Measurements from ENCODE around the gene SIGLEC6.

SIGLEC6 gene

DNA sequence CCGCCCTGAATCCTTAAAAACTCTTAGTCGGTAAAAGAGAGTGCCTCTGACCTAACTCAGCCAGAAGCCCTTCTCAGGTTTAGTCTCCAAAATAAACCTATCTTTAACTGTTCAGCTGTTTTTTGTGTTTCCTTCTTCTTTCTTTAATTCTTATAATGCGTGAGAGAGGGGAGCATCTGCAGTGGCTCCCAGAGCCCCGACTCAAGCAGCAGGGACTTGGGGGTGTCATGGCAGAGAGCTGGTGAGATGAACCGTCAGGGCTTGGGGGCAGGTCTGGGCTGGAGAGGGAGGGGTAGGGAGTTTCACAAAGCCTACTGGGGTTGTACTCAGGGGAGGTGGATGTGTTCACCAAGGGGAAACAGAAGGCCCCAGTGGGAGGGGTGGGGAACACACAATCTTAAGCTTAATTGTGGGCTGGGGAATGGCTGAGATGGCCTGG is 16.8 kb upstream of the SIGLEC6 start:
- DNase-seq, result no peak

DNA sequence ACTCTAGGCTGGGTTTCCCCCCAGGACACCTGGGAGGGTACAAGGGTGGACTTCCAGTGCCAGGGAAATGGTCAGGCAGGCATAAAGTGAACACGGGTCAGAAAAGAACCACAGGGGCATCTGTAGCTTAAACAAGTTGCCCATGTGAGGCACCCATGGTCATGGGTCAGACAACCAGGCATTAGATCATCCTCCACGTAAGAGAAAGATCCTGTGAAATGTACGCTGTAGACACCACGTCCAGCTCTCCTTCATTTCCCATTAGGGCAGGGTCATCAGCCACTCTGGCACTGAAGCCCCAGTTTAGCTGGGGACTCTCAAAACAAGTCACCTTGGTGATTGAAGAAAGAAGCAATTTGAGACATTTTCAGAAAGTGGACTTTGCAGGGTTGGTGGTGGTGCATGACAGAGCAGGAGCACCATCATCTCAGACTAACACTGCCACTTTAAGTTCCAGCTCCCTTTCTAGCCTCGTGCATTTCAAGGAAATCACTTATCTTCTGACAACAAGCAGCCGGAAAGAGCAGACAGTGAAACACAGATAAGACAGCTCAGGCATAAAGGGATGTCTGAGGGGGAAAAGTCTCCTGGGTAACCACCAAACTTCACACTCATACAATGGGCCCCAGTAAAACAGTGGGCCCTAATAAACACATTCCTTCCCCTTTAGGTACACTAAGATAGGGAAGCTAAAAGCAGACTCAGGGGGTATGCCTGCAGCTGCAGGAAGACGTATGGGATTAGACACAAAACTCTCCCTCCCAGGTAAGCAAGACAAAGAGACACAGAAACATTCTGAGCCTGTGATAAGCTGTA is 16.1 kb upstream of the SIGLEC6 start:
- DNase-seq, result no peak

GRCh38 chr19:51546650-51547396 is 15.4 kb upstream of the SIGLEC6 start:
- no peak for DNase-seq

DNA sequence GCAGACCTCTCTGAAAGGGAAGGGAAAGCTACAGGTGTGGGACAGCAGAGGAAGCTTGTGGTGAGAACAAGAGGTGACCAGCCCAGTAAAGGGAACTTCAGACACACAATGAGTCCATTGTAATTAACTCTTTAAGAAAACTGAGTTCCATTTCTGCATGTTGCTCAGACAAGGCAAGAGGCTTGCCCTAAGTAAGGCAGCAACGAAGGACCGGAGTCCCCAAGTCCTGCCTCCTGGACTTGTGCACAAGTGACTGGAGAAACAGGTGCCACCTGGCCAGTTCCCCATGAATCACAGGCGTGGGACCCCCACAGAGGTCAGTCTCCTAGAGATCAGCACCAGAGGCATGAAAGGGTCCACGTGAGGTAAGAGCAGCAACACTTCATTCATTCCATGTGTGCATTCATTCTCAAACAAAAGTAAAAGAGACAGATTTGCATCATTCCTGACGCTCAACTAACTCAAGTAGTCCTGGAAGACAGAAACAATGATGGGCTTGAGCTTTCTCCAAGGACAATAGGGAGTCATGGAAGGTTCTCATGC is 14.7 kb upstream of the SIGLEC6 start:
- DNase-seq, result no peak

DNA sequence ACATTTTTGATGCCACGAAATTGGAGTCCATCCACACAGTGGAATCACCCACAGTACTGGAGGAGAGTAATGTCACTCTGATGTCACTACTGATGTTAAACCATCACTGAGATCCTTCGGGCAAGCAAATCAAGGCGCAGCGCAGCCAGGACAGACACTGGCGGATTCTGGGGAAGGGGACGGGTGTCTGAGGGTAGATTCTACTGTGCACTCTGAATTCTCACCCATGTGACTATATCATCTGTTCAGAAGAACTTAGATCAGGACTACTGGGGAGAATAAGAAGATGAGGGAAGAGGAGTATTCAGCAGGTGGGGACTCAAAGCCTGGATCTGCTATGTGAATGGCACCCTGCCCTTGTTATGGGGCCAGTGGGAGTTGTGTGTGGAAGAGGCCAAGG is 12.6 kb upstream of the SIGLEC6 start:
- no peak for DNase-seq

- no peak for DNase-seq
Observed at GRCh38 chr19:51542699-51543098, 11.2 kb upstream of the SIGLEC6 start.

- DNase-seq, result no peak
Observed at GRCh38 chr19:51541458-51542357, 10.2 kb upstream of the SIGLEC6 start.

DNA sequence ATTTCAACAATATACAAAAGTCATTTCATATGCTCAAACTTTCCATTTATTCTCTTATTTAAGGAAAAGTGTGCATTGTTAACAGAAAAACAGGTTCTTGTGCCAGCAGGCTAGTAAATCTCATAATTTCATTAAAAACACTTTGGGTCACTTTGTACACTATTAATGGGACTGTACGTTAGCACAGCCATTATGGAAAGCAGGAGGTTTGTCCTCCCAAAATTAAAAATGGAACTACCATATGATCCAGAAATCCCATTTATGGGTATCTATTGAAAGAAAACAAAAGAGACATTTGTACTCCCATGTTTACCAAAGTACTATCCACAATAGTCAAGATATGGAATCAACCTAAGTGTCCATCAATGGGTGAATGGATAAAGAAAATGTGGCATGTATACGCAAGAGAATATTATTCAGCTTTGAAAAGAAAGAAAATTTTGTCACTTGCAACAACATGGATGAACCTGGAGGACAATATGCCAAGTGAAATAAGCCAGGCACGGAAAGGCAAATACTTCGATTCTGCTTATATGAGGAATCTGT is 8.4 kb upstream of the SIGLEC6 start:
- no peak for DNase-seq

DNA sequence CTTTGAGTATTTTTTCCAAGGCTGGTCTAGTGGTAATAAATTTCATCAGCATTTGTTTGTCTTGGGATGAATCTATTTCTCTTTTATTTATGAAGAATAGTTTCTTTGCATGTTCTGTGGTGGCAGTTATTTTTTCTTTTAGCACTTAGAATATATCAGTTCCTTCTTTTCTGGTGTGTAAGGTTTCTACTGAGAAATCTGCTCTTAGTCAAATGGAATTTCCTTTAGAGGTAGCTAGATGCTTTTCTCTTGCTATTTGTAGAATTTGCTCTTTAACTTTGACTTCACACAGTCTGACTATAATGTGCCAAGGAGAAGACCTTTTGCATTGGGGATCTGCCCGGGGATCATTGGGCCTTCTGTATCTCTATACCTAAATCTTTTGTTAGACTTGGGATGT is 4.1 kb upstream of the SIGLEC6 start:
- no peak for DNase-seq

- DNase-seq, result no peak
Observed at GRCh38 chr19:51530616-51531015, 854 bp downstream of the SIGLEC6 start.

DNA sequence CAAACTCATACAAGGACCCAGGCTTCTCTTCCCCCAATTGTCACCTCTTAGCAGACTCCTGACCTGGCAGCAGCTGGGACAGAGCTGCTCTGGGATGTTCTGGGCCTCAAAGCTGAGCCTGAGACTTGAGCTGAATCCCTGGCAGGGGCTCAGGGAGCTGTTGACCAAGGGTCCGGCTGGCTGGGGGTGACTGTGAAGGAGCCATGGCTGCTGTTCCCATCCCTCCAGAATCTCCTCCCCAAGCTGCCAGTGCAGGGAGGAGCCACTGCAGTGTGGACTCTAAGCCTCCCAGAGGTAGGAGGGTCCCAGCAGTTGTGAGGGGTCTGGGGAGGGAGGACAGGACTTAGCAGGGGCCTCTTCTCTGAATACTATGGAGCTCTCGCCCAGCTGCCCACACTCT is 2.2 kb downstream of the SIGLEC6 start:
- DNase-seq, result no peak

DNA sequence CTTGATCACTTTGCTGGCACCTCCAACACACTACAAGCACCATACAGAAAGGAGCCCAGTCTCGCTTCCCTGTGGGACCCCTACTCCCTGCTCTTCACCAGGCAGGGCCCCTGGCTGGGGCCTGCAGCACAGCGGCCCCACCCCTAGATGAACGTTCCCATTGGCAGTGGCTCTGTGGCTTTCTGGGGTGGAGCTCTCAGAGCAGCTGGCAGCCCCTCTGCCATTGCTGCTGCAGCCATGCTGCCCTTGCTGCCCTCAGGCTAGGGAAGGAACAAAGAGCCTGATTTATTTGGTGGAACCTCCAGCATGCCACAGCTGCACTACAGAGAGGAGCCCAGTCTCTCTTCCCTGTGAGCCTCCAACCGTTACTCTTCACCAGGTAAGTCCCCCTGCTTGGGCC is 5.8 kb downstream of the SIGLEC6 start:
- DNase-seq, result no peak

- no peak for DNase-seq
Observed at GRCh38 chr19:51524666-51525264, 6.7 kb downstream of the SIGLEC6 start.

- DNase-seq, result no peak
Observed at GRCh38 chr19:51521781-51522180, 9.7 kb downstream of the SIGLEC6 start.

DNA sequence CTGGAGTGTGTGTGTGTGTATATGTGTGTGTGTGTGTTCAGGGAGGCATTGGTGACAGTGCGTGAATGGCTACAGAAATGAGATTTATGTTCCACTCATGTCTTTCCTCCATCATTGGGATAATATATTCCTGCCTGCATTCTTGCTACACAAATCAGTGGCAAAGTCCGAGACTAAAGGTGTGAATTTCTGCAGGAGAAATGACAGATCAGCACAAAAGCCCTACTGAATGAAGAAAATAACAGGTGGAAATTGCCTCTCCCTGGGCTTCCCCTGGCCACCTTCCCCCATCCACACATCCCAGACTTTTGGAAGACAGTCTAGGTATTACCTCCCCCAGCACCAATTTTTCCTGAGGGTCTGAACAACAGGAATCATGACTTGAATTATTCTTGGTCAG is 10.1 kb downstream of the SIGLEC6 start:
- DNase-seq, result no peak

- DNase-seq, result no peak
Observed at GRCh38 chr19:51520728-51521127, 10.7 kb downstream of the SIGLEC6 start.

DNA sequence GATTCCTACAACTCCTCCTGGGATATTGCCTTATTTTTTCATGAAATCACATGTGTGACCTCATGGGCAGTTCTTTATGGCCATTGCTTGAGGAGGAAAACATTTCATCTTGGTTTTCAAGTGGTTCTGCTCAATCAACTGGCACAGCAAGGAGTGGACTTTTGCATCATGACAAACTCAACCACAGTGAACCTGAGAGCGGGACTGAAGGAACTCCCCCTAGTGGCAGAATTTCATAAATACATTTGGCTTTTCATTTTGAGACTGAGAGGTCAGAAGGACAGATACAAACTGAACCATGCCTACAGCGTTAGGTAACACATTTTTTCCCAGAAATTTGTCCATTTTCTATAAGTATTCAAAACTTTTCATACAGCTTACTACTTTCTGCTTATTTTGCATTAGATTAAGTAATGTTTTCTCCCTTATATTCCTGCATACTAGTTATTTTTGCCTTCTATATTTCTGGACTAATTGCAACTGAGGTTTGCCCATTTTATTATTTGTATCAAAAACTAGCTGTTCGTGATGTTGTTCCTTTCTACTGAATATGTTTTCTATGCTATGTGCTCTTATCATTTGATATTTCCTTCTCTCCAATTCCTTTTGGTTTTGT is 16.5 kb downstream of the SIGLEC6 start:
- DNase-seq, result peak in 1 of 2 experiments; percentile 0

GRCh38 chr19:51513968-51514367 is 17.5 kb downstream of the SIGLEC6 start:
- DNase-seq, result no peak

DNA sequence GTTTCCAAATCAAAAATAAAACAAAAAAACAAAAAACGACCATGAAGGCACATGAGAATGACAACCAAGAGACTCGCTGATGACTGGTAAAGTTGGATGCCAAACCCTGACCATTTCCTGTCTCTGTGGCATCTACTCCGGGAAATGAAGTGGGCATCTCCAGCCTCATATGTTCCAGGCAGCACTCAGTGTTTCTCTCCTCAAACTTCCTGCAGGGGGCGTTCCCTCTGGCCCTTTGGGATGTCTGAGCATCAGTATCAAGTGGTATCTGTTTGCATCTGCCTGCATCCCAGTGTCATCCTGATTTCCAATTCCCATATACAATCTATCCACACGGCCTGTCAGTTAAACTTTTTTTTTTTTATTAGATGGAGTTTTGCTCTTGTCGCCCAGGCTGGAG is 20.1 kb downstream of the SIGLEC6 start:
- DNase-seq, result no peak

GRCh38 chr19:51509823-51510660 is 21.4 kb downstream of the SIGLEC6 start:
- no peak for DNase-seq
